Measurements from ENCODE around the gene EARS2. TPM values are rescaled to one million over a fixed set of nuclear protein-coding genes. Genes with fewer than 3 reads are reported as not detected.
"Not testable (repeated sequence)": the region's sequence is repeated elsewhere in the genome, so short reads cannot be mapped to it uniquely, and the experiment has no call there.

Gene EARS2
- total RNA-seq, 1 experiment from 2014 or later, result 12.7 TPM

GRCh38 chr16:23567602-23568001 is 10.5 kb upstream of the EARS2 start:
- DNase-seq (ENCODE audit: low read depth), result no peak

- DNase-seq (ENCODE audit: low read depth), result peak; percentile 11
Measured at GRCh38 chr16:23566724-23567123, 9.6 kb upstream of the EARS2 start.

- DNase-seq (ENCODE audit: low read depth), result no peak
Measured at GRCh38 chr16:23564575-23565363, 7.6 kb upstream of the EARS2 start.

DNA sequence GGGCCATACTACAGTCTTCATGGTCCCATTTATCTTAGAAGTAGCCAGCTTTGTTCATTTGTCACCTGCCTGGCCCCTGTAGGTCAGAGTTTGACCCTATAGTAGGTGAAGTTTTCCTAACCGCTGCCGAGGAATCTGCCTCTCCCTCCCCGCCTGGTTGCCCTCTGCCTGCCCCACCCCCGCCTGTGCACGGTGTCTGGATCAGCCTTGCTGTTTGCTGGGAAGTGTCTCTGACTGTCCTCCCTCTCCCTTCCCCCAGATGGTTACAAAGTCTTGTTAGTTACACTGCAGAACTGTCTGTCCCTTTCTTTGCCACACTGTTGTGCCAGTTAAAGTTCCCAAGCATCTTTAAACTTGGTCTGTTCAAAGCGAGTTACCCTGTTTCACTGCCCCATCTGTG is 6.0 kb upstream of the EARS2 start:
- DNase-seq (ENCODE audit: low read depth), result no peak

DNA sequence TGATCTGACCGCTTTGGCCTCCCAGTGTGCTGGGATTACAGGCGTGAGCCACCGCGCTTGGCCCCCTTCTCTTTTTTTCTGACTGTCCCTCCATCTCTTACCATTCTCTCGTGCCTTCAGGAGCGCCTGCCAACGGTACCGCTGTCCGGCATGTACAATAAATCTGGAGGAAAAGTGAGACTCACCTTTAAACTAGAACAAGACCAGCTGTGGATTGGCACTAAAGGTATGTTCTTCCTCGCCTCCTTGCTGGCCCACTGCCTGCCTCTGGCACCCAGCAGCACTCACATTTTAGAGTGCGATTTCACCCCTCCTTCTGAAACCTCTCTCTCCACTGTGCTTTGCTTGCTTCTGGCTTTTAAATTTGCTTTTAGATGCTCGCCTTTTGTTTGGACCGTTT is 5.4 kb upstream of the EARS2 start:
- DNase-seq (ENCODE audit: low read depth), result no peak

GRCh38 chr16:23561586-23561985 is 4.4 kb upstream of the EARS2 start:
- no peak for DNase-seq (ENCODE audit: low read depth)

DNA sequence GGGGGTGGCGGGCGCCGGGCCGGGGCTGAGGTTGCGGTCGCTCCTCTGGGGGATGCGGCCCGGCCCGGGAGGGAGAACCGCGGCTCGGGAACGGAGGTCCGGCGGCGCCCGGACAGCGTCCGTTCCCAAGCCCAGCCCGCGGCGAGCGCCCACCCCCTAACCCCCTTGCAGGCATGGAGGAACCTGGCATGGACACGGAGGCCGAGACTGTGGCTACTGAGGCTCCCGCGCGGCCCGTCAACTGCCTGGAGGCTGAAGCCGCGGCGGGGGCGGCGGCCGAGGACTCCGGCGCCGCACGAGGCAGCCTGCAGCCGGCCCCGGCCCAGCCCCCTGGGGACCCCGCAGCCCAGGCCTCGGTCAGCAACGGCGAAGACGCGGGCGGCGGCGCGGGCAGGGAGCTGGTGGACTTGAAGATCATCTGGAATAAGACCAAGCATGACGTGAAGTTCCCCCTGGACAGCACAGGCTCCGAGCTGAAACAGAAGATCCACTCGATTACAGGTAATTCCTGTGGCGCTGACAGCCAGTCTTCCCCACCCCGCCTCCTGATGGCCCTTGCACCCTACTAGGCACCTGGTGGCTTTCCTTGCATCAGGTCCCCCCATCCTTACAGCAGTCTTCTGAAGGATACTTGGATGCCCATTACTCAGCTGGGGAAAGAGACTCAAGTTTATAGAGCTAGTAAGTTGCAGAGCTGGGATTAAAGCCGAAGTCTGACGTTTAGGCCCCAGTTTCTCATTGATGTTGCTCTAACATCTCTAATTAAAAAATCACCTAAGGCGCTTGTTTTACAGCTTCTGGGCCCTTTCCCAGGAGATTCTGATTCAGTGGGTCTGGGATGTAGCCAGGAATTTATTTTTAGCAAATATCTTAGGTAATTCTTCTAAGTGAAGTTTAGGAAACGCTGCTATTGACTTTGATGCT is 891 bp upstream of the EARS2 start:
- peak; percentile 43 for DNase-seq (ENCODE audit: low read depth)

- no peak for DNase-seq (ENCODE audit: low read depth)
Measured at GRCh38 chr16:23554536-23554935, 2.6 kb downstream of the EARS2 start.

DNA sequence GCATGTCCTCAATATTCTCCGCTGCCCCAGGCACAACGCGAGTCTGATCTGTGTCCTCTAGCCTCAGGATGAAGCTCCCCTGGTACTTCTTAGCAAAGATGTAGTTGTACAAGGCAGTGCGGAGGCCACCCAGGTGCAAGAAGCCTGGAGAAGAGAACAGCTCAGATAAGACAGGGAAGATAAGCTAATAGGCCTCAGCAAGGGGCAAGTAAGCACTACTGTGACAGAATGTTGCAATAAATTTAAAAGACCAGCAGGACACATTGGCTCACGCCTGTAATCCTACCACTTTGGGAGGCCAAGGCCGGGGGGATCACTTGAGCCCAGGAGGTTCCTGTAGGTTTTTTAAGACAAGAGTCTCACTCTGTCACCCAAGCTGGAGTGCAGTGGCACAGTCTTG is 5.0 kb downstream of the EARS2 start:
- no peak for DNase-seq (ENCODE audit: low read depth)

- DNase-seq (ENCODE audit: low read depth), result no peak
Measured at GRCh38 chr16:23549938-23550337, 7.2 kb downstream of the EARS2 start.

- no peak for DNase-seq (ENCODE audit: low read depth)
Measured at GRCh38 chr16:23544436-23544835, 12.7 kb downstream of the EARS2 start.

GRCh38 chr16:23540817-23541178 is 16.4 kb downstream of the EARS2 start:
- not testable (repeated sequence) for DNase-seq (ENCODE audit: low read depth)

DNA sequence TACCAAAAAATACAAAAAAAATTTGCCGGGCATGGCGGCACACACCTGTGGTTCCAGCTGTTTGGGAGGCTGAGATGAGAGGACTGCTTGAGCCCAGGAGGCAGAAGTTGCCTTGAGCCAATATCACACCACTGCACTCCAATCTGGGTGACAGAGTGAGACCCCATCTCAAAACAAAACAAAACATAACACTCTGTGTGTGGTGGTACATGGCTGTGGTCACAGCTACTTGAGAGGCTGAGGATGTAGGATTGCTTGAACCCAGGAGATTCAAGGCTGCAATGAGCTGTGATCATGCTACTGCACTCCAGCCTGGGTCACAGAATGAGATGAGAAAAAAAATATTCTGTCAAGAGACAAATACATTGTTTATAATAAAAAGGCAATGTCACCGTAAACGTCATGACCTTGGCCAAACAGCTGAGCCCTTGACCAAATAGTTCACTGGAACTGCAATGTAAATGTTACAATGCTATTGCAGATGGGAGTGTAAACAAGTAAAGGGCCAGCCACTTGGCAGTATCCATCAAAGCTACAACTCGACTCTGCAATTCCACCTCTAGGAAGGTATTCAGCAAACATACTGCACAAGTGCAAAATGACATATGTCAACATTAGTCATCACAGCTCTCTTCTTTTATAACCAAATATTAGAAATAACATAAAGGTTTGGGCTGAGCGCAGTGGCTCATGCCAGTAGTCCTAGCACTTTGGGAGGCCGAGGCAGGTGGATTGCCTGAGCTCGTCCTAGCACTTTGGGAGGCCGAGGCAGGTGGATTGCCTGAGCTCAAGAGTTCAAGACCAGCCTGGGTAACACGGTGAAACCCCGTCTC is 16.9 kb downstream of the EARS2 start:
- no peak for DNase-seq (ENCODE audit: low read depth)

- DNase-seq (ENCODE audit: low read depth), result no peak
Measured at GRCh38 chr16:23538919-23539278, 18.3 kb downstream of the EARS2 start.

DNA sequence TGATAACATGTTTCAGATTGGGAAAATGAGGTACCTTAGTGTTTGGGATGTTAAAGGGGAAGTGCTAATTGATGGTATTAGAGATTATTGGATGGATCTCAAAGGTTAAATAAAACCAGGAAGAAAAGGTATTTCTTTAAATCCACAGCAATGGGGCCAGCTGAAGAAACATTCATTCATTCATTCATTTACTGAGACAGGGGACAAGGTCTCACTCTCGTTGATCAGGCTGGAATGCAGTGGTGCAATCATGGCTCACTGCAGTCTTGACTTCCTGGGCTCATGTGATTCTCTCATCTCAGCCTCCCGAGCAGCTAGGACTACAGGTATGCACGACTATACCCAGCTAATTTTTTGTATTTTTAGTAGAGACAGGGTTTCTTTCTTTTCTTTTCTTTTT is 19.8 kb downstream of the EARS2 start:
- DNase-seq (ENCODE audit: low read depth), result no peak

DNA sequence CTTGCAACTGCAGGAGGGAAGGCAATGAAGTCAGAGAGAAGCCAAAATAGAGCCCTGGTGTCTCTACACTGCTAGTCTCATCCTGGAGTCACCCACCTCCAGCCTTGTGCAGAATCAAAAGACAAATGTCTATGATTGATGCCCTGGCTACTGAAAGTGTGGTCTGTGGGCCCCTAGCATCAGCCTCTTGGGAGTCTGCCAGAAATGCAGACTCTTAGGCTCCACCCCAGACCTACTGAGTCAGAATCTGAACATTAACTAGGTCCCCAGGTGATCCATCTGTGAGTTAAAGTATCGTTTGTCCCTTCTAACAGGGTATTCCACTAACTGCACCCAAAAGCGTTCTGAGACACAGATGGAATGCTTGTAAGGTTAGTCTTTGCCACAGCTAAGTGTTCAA is 21.2 kb downstream of the EARS2 start:
- DNase-seq (ENCODE audit: low read depth), result no peak

DNA sequence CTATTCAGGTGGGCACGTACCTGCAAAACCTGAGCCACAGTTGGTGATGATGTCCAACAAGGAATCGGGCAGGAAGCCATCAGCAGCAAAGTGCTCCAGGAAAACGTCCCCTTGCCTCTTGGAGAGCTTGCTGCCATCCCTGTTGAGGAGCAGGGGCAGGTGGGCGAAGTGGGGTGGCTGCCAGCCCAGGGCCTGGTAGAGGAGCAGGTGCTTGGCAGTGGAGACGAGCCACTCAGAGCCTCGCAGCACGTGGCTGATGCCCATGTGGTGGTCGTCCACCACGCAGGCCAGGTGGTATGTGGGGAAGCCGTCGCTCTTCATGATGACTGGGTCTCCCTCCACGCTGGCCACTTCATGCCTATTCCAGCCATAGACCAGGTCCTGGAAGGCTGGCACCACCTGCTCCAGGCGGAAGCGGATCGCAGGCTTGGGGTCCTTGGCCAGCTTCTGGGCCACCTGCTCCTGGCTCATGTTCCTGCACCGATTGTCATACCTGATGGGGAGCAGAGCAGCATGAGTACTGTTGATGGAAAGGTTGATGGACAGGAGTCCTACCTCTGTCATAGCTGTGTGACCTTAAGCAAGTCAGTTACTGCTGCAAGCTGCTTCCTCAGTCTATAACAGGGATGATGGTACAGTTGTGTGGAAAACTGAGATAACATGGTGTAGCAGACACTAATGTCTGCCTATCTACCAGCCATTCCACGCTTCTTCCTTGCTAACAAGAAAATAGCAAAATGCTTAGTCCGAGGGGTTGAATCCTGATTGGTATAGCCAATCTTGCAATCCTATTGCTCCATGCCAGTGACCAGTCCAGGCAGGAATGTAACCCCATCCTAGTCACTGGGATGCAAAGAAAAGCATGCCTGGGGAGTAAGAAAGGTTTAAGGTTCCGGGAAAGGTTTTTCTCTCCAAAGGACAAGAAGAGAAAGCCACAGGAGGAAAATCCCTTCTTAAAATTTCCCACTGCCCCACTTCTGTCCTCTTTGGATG is 22.0 kb downstream of the EARS2 start:
- DNase-seq (ENCODE audit: low read depth), result no peak

GRCh38 chr16:23532448-23532847 is 24.7 kb downstream of the EARS2 start:
- DNase-seq (ENCODE audit: low read depth), result no peak

DNA sequence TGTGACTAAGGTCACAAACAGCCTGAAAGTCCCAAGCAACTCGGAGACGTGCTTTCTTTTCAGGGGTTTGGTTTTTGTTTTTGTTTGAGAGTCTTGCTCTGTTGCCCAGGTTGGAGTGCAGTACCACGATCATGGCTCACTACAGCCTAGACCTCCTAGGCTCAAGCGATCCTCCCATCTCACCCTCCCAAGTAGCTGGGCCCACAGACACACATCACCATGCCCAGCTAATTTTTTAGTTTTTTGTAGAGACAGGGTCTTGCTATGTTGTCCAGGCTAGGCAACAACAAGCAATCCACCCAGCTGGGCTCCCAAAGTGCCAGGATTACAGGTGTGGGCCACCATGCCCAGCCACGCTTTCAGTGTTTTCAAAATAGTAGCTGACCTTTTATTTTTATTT is 27.1 kb downstream of the EARS2 start:
- DNase-seq (ENCODE audit: low read depth), result no peak

- no peak for DNase-seq (ENCODE audit: low read depth)
Measured at GRCh38 chr16:23528644-23529310, 28.4 kb downstream of the EARS2 start.

All from RPMI7951 (cell line).